ENCODE results near the gene FRMD8. TPM values are rescaled to one million over a fixed set of nuclear protein-coding genes. Genes with fewer than 3 reads are reported as not detected.

Gene FRMD8
- total RNA-seq, 1 donor from 2014 or later = 8.4 TPM

DNA sequence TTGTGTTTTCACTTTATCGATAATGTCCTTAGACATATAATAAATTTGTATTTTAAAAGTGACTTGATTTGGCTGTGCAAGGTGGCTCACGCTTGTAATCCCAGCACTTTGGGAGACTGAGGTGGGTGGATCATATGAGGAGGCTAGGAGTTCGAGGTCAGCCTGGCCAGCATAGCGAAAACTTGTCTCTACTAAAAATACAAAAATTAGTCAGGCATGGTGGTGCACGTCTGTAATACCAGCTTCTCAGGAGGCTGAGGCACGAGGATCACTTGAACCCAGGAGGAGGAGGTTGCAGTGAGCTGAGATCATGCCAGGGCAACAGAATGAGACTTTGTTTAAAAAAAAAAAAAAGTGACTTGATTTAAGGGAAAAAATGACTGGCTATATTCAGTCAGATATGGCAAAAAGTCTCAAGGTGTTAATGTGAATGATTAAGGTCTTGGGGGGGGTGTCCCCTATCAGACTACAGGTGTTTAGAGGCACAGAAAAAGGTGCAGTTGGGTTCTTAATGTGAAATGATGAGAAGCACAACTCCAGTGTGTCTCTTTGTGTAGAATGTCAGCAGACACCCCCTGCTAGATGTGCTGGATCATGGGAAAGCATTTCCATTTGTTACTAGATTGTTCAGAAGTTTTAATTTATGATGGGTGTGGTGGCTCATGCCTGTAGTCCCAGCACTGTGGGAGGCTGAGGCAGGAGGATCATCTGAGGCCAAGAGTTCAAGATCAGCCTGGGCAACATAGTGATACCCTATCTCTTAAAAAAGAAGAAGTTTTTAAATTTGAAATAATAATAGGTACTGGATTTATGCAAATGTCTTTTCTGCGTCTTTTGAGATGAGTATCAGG, 53.1 kb downstream of the FRMD8 start:
- Histone ChIP-seq H3K27ac (replicated peaks) (peak overlapping the region; percentile 73), H3K36me3 (peaks cover 91% of the 10 kb centered on the region), H3K27me3 (ENCODE audit: low read depth) (no peaks in the 10 kb centered on the region), H3K4me1 (peaks cover 96% of the 10 kb centered on the region), H3K4me3 (peak overlapping the region; percentile 6), H3K9me3 (replicated peaks) (no peaks in the 10 kb centered on the region)
- TF ChIP-seq, protein P1, sequence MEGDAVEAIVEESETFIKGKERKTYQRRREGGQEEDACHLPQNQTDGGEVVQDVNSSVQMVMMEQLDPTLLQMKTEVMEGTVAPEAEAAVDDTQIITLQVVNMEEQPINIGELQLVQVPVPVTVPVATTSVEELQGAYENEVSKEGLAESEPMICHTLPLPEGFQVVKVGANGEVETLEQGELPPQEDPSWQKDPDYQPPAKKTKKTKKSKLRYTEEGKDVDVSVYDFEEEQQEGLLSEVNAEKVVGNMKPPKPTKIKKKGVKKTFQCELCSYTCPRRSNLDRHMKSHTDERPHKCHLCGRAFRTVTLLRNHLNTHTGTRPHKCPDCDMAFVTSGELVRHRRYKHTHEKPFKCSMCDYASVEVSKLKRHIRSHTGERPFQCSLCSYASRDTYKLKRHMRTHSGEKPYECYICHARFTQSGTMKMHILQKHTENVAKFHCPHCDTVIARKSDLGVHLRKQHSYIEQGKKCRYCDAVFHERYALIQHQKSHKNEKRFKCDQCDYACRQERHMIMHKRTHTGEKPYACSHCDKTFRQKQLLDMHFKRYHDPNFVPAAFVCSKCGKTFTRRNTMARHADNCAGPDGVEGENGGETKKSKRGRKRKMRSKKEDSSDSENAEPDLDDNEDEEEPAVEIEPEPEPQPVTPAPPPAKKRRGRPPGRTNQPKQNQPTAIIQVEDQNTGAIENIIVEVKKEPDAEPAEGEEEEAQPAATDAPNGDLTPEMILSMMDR (IDR thresholded peaks at IDR 0.05; ENCODE audit: borderline replicate concordance) = no peak
- intact Hi-C loops (cut with micrococcal nuclease) = no loop called here
- DNase-seq = no peak

DNA sequence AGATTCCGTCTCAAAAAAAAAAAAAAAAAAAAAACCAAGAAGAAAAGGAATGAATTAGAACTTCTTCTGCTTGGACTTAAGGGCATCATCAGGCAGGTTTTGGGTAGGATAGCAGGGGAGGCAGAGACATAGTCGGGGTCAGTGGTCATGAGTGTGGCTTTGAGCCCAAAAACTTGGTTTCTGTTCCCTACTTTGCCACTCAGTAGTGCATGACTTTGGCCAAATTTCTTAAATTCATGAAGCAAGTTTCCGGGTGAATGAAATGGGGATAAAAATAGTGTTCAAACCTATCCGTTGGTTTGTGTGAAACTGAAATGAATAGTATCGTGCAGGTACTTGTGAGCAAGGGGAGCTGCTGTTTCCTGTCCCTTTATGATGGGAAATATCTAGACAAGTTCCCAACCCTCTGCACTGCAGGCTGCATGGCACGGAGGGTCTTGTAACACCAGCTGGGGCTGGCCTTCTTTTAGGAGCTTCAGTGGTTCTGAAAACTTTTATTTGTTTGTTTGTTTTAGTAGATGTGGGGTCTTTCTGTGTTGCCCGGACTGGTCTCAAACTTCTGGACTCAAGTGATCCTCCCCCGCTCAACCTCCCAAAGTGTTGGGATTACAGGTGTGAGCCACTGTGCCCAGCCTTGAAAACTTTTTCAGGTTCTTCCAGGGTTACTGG, 54.5 kb downstream of the FRMD8 start:
- H3K27ac ChIP-seq (replicated peaks) = peak overlapping the region; percentile 73
- peaks cover 89% of the 10 kb centered on the region for H3K4me1 ChIP-seq
- no peaks in the 10 kb centered on the region for H3K27me3 ChIP-seq (ENCODE audit: low read depth)
- H3K36me3 ChIP-seq = peaks cover 77% of the 10 kb centered on the region
- TF ChIP-seq, protein P1 (IDR thresholded peaks at IDR 0.05; ENCODE audit: borderline replicate concordance) = no peak
- intact Hi-C loops (cut with micrococcal nuclease) = no loop called here
- DNase-seq = no peak
- H3K4me3 ChIP-seq = peak overlapping the region; percentile 2
- no peaks in the 10 kb centered on the region for H3K9me3 ChIP-seq (replicated peaks)

DNA sequence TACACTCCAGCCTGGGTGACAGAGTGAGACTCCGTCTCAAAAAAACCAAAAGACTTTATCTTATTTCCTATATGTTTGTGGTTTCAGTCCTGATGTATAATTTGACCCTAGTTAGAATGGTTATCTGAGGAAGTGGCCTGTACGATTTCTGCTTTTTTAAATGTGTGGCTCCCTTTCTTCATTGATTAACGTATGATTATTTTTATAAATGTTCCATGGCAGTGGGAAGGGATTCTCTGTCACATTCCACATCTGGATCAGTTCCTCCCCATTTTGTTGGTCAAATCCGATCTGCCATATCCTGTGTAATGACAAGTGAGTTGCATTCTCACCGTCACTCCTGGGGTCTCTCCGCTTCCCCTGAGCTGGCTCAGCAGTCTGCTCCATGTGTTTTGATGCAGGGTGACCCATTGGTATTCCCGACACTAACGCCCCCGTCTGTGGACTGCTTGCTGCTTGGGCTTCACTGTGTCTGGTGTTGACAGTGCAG, 56.5 kb downstream of the FRMD8 start:
- no peak for DNase-seq
- Histone ChIP-seq H3K36me3 (peaks cover 59% of the 10 kb centered on the region), H3K9me3 (replicated peaks) (no peaks in the 10 kb centered on the region), H3K4me1 (peaks cover 70% of the 10 kb centered on the region), H3K4me3 (no peak overlapping the region), H3K27ac (replicated peaks) (peak overlapping the region; percentile 73), H3K27me3 (ENCODE audit: low read depth) (no peaks in the 10 kb centered on the region)
- intact Hi-C loops (cut with micrococcal nuclease) = no loop called here
- TF ChIP-seq, protein P1 (IDR thresholded peaks at IDR 0.05; ENCODE audit: borderline replicate concordance) = no peak

DNA sequence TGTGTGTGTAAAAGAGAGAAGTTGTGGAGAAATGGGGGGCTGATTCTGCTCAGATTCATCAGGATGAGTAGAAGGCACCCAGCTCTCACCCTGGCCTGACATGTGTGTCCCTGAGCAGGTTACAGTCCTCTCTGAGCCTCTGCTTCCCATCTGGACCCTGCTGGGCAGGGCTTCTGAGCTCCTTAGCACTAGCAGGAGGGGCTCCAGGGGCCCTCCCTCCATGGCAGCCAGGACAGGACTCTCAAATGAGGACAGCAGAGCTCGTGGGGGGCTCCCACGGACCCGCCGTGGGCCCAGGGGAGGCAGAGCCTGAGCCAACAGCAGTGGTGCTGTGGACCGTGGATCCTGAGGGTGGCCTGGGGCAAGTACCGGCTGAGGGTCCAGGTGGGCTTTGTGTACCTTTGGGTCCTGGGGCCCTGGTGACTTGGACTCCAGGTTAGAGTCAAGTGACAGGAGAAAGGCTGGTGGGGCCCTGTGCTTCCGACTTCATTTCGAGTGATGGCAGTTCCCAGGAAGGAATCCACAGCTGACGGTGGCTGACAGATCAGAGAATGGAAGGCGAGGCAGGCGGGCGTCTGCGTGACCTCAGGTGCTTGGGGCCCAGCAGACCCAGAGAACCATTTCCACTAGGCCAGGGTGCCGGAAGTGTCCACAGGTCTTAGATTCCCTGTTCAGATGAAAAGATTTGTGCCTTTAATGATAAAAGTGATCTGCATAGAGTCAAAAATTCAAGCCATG, 58.0 kb downstream of the FRMD8 start:
- no peaks in the 10 kb centered on the region for H3K27me3 ChIP-seq (ENCODE audit: low read depth)
- H3K4me3 ChIP-seq = no peak overlapping the region
- peak overlapping the region; percentile 73 for H3K27ac ChIP-seq (replicated peaks)
- H3K4me1 ChIP-seq = peaks cover 54% of the 10 kb centered on the region
- no peak for DNase-seq
- peaks cover 43% of the 10 kb centered on the region for H3K36me3 ChIP-seq
- no peaks in the 10 kb centered on the region for H3K9me3 ChIP-seq (replicated peaks)
- TF ChIP-seq, protein P1 (IDR thresholded peaks at IDR 0.05; ENCODE audit: borderline replicate concordance) = no peak
- intact Hi-C loops (cut with micrococcal nuclease) = no loop called here

DNA sequence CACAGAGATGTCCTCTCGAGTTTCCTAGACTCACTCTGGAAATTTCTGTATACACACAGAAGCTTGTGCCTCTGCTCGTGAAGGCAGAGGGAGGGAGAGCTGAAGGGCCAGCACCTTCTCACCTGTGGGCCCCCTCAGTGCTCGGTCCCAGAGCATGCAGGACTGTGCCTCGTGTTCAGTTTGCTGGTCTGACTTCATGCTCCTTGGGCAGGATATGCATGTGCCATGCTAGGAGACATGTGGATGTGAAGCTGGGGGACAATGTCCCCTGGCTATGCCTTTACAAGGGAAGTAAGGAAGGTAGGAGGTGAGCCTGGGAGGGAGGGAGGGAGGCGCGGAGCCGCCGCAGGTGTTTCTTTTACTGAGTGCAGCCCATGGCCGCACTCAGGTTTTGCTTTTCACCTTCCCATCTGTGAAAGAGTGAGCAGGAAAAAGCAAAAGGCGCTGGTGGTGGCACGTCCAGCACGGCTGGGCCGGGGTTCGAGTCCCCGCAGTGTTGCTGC, 58.7 kb downstream of the FRMD8 start:
- intact Hi-C loops (cut with micrococcal nuclease) = no loop called here
- DNase-seq = no peak
- peak overlapping the region; percentile 73 for H3K27ac ChIP-seq (replicated peaks)
- H3K4me1 ChIP-seq = peaks cover 47% of the 10 kb centered on the region
- H3K36me3 ChIP-seq = peaks cover 39% of the 10 kb centered on the region
- H3K4me3 ChIP-seq = no peak overlapping the region
- TF ChIP-seq, protein P1 (IDR thresholded peaks at IDR 0.05; ENCODE audit: borderline replicate concordance) = no peak
- H3K27me3 ChIP-seq (ENCODE audit: low read depth) = no peaks in the 10 kb centered on the region
- no peaks in the 10 kb centered on the region for H3K9me3 ChIP-seq (replicated peaks)
